Measurements from ENCODE around the gene MBIP.

MBIP gene

DNA sequence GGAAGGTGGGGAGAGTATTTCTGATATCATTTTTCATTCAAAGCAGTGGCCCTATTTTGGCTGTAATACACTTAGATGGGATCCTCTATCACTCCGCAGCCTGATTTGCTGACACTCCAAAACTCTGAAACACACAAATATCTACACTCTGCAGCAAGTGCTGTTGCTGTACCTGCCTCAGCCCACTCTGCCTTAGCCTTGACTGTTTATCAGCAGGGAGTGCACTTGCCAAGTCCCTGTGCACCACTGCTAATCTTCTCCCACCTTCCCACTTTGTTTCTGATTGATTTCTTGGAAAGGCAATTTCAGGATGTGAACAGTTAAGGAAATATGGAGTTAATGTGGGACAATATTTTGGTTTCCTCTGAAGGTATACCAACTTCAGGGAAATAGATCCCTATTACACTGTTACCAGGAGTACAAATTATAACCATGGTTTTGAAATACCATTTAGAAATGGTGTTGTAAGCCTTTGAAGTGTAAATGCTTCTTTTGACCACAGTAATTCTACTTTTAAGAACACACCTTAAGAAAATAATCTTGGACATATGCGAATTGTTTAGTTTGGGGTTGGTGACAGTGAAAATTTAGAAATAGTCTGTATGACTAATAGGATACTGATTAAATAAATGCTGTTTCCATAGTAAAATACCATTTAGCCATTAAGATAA, 59.3 kb downstream of the MBIP start:
- DNase-seq = no peak

- DNase-seq = no peak
These were observed 62.2 kb downstream of the MBIP start for GRCh38 chr14:36258241-36258640.

DNA sequence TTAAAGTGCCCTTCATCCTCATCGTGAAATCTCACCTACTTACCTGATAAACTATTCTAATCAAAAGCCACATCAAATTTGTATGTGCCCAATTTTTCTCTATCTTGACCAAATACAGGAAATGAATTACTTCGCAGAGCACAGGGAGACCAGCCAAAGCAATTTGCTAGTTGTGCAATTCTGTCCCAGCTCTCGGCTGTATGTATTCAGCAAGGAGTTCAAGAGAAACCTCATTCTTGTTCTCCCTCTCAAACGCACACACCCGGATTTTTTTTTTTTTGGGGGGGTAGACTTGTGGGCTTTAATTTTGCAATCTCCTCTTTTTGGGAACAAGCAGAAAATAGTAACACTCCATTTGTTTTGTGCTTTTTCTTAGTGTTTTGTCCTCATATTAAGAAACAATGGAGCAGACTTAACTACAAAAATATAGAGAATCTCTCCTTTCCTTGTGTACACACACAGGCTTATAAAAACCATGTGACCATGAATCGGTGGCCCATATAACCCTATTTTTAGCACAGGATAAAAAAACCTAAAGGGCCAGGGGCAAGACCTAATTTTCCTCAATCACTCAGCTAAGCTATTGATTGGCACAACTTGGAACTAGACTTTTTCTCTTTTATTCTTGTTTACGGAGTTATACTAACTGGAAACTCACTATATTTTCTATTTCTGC, 64.2 kb downstream of the MBIP start:
- no peak for DNase-seq

DNA sequence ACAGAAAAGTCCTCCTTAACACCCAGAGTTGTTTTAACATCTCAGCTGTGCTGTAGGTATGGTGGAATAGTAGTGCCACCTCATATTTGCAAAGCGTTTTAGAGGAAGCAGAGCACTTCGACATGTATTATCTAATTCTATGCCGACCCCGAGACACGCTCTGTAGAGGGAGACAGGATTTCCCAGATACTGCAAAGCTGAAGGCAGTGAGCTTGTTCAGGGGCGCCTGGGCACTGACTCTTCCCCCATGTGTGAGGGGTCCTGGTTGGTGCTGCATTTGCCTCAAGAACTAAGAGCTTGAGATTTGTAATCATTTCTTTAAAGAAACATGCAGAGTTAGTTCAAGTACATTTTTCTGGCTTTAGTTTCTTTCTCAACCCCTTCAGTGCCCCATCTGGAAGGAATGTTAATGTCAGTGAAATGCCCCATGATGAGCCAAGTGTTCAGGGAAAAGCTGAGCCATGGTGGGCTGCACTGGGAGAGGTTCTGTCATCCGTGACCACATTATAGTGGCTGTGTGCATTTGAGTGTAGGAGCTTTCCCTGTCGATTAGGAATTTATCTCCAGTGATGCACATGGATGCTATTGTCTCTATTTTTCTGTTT, 66.3 kb downstream of the MBIP start:
- no peak for DNase-seq

Measured in CD4-positive, alpha-beta T cell treated with Interleukin-17A for 4 hours (primary cell).